GM21723 (cell line): Measurements from ENCODE around the gene RPS21.
"Not testable (repeated sequence)": the region's sequence is repeated elsewhere in the genome, so short reads cannot be mapped to it uniquely, and the experiment has no call there.

ENCODE experiments used
- ATAC-seq: cut with Tn5 transposase; IDR thresholded peaks from one replicate; pipeline ENCODE4 v1.9.1; 2021; ENCODE audit warnings: mild to moderate bottlenecking, moderate library complexity; ENCODE audit not compliant: unreplicated experiment

The RPS21 gene

DNA sequence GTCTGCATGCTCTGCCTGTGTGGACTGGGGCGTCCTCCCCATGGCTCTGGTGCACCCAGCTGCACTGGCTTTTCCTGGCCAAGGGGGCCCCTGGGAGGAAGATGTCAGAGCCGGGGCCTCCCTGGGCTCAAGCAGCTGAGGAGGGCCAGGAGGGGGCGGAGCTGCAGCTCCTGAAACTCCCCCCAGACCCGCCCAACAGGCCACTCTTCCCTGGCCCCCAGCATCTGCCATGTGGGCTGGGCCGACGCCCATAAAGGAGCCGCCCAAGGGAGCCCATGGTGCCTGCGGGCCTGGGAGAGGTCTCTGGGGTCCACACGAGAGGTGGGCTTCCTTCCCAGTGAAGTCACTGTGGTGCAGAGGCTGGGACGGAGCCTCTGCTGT lies 36.4 kb downstream of the RPS21 start:
- ATAC-seq = no peak

DNA sequence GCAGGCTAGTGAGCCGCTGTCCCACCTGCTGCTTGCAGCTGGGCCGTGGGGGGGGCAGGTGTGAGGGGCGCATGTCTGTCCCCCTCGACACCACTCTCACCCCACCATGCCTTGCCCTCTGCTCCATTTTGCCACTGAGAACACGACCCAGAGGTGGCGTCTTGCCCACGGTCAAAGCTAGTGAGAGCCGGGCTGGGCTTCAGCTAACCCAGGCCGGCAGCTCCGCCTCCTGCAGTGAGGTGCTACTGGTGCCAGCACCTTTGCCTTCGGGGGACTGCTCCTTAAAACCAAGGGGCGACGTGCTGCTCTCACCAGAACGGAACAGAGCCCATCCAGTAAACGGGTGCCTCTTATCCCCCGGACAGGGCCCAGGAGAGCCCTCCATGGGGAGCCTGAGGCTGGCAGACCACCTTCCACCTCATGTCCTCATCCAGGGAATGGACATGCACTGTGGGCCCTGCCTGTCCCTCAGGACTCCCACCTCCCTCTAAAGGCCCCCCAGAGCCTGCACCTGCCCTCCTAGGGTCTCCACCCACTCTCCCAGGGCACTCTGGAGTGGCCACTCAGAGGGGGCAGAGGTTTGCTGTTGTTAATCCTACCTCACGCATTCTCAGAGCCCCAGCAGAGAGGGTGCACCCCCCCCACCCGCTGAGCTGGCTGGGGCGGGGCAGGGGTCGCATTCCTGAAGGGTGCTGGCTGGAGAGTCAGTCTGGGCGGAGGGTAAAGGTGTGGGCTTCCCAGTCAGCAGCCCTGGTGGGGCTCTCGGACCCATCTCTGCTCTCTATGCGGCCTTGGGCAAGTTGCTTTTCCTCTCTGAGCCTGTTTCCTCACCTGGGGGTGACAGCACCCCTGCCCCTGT lies 37.6 kb downstream of the RPS21 start:
- no peak for ATAC-seq

- ATAC-seq = no peak
Measured at GRCh38 chr20:62425281-62426058, 38.6 kb downstream of the RPS21 start.

DNA sequence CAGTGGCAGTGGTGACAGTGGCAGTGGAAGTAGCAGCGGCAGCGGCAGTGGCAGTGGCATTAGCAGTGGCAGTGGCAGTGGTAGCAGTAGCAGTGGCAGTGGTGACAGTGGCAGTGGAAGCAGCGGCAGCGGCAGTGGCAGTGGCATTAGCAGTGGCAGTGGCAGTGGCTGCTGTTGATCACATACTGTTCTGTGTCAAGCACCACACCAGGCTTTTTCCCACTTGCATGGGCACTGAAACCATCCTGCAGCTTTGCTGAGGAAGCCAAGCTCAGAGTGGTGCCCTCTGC lies 39.1 kb downstream of the RPS21 start:
- ATAC-seq = not testable (repeated sequence)

DNA sequence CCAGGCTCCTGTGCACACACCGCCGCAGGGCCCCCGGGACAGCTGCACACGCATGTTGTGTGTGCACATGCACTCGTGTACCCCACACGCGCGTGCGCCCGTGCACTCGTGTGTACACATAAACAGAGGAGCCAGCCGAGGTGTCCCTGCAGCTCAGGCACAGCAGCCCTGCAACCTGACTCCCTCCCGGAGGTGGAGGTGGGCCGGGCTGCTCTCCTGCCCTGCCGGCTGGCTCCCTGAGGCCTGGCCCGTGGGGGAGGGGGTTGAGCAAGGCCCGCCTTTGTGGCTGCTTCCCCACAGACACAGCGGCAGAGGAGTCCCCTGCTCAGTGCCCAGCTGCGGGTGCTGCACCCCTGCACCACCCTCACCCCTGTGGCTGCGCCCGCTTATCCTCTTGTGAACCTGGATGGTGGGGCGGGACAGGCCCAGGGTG lies 39.8 kb downstream of the RPS21 start:
- no peak for ATAC-seq

GRCh38 chr20:62427172-62428001 lies 40.5 kb downstream of the RPS21 start, which contains the start of gene RBBP8NL:
Gene RBBP8NL, minus strand, starts transcription at chr20:62427539. Its CDS starts 7,892 bp downstream, at chr20:62419647.
- no peak for ATAC-seq

- ATAC-seq = no peak
Measured at GRCh38 chr20:62428002-62428372, 41.1 kb downstream of the RPS21 start.

- no peak for ATAC-seq
Measured at GRCh38 chr20:62428396-62429295, 41.7 kb downstream of the RPS21 start.

DNA sequence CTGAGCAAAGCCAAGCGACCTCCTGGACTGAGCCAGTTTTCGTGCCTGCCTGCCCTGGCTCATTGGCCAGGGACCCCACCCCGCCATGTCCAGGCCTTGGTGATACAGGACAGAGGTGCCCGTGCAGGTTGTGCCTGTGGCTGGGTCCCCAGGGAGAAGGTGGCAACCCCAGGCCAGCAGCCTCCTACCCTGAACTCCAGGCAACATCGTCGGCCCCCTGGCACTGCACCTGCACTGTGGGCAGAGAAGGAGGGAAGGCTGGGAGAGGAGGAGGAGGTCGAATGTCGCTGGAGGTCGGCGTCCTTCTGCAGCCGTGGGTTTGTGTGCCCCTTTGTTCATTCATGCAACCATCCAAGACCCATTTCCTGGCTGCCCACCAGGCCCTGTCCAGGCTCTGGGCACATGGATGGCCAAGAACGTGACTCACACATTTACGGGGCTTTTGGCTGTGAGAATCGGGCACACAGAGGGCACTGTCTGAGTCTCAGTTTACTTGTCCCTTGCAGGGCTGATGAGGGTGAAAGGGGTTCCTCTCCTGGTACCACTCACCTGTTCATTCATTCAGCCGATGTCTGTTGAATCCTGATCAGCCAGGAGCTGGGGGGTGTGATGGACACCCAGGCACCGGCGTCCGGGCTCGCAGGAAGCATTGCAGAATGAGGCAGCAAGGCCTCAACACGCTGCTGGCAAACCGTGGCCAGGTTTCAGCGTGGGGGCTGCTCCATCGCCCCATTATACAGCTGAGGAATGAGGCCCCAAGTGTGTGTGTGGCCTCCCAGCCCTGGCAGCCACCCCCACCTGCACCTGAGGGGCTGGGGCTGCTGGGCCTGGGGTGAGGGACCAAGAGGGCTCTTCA lies 42.8 kb downstream of the RPS21 start:
- ATAC-seq = no peak

- ATAC-seq = no peak
Measured at GRCh38 chr20:62430311-62430853, 43.5 kb downstream of the RPS21 start.

DNA sequence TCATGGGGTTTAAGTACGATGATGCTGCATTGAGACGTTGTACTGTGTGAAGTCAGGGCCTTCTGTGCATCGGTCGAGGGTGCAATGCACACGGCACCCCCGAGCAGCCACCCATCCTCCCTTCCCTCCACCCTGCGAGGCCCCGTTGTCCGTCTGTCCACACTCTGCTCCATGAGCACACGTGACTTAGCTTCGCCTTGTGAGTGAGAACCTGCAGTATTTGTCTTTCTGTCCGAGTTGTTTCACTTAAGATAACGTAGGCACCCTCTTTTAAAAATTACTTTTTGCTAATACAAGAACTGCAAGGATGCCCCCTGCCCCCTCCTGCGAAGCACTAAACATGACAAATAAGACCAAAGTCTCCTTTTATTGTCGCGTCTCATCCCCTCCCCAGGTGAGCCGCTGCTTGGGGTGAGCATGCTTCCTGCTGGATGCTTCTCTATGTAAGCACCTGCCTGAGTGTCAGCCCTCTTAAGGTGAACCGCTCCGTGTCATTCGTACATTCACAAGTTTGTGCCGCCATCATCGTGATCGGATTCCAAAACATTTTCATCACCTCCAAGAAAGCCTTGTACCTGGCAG lies 44.1 kb downstream of the RPS21 start:
- ATAC-seq = no peak

GRCh38 chr20:62433658-62434497 lies 47.0 kb downstream of the RPS21 start:
- ATAC-seq = no peak

DNA sequence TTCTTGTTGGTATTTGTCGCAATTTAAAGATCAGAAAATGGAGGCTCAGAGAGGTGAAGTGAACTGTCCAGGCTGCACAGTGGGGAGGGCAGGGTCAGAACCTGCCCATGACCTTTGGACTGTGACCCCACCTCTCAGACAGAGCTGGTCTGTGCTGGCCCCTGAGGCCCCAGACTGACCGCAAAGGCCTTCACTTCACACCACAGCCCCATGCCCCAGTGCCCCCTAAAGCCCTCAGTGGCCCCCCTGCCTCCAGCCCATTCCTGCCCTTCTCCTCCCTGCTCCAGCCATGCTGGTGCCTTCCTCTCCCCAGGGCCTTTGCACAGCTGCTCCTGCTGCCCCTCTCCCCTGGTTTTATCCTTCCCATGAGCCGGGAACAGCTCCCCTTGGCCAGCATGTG lies 49.8 kb downstream of the RPS21 start:
- no peak for ATAC-seq

DNA sequence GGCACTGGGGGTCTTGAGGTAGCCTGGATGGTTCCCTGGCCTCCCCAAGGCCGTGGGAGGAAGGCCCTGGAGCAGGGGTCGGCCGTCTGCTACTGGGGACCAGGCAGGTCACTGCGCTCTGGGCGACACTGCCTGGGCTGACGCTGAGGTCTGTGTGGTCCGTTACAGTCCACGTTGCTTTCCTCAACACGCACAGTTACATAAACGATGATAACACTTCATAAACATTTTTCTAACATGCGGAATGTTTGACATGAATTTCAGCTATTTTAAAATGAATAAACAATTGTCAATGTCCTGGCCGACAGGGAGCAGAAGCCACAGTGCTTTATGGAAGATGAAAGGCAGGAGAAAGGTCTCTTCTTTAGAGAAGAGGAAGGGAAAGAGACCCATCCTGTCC lies 50.6 kb downstream of the RPS21 start:
- no peak for ATAC-seq

DNA sequence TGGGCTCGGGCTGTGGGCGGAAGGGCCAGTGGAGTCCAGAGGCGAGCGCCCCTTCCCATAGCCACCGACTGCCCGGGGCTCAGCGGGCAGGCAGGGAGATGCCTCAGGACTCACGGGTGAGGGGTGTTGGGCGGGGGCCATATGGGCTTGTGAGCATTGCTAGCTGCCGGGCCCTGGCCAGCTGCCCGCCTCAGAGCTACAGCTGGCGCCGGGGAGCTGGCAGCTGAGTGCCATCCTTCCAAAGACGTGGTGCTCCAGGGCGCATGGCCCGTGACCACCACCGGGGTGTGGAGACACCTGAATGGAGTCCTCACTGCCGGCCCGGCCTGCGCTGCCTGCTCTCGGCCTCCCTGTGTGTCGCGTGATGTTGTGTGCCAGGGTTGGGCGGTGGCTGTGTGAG lies 51.0 kb downstream of the RPS21 start:
- ATAC-seq = no peak
